MM.1S (cell line): ENCODE data around the gene DDX24.

Experiments used
- EZH2 ChIP-seq: fragments of 300-600 bp; sonication (generic); optimal IDR thresholded peaks from 2 replicates; pipeline ENCODE3; 2017; ENCODE audit warnings: low read depth, mild to moderate bottlenecking, antibody characterized with exemption, low read length, mixed read lengths
- EZH2phosphoT487 ChIP-seq: fragments of 300-600 bp; sonication (generic); IDR thresholded peaks from 2 replicates; pipeline ENCODE4 v1.6.1; 2018; ENCODE audit warnings: antibody characterized with exemption, low read length
- TF ChIP-seq, protein P1 (sequence below): fragments of 300-600 bp; sonication (generic); IDR thresholded peaks from 2 replicates; pipeline ENCODE4 v1.5.1; 2016; ENCODE audit warnings: antibody characterized with exemption, low read length, mixed read lengths

DNA sequence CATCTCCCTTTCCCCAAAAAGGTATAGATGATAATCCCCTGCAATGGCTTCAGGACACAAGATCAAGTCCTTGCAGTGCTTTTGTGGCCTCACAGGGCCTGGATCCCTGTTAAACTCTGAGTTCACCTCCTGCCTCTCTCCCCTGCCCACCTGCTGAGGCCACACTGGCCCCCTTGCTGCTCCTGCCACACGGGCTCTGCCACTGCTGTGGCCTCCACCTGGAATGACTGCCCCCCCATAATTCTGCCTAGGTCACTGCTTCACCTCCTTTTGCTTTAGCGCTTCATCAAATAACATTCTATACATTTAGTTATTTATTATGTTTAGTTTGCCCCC, 28.9 kb upstream of the DDX24 start:
- TF ChIP-seq, protein P1, sequence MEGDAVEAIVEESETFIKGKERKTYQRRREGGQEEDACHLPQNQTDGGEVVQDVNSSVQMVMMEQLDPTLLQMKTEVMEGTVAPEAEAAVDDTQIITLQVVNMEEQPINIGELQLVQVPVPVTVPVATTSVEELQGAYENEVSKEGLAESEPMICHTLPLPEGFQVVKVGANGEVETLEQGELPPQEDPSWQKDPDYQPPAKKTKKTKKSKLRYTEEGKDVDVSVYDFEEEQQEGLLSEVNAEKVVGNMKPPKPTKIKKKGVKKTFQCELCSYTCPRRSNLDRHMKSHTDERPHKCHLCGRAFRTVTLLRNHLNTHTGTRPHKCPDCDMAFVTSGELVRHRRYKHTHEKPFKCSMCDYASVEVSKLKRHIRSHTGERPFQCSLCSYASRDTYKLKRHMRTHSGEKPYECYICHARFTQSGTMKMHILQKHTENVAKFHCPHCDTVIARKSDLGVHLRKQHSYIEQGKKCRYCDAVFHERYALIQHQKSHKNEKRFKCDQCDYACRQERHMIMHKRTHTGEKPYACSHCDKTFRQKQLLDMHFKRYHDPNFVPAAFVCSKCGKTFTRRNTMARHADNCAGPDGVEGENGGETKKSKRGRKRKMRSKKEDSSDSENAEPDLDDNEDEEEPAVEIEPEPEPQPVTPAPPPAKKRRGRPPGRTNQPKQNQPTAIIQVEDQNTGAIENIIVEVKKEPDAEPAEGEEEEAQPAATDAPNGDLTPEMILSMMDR = no peak
- no peak for TF ChIP-seq EZH2phosphoT487
- no peak for TF ChIP-seq EZH2
